ENCODE data around the gene PSME3IP1. TPM values are rescaled to one million over a fixed set of nuclear protein-coding genes. Genes with fewer than 3 reads are reported as not detected.

The PSME3IP1 gene
- total RNA-seq, 1 donor from 2014 or later, result 105 TPM

GRCh38 chr16:57137043-57137442 is 48.8 kb downstream of the PSME3IP1 start:
- H3K4me1 Mint-ChIP-seq, result peaks cover 7% of the 10 kb centered on the region
- TF ChIP-seq CTCF (IDR thresholded peaks at IDR 0.05; ENCODE audit: unreplicated experiment), result no peak
- H3K36me3 Mint-ChIP-seq, result no peaks in the 10 kb centered on the region
- H3K27me3 Mint-ChIP-seq (ENCODE audit: low read depth), result no peaks in the 10 kb centered on the region
- DNase-seq (ENCODE audit: low spot score in 2 of 2, unreplicated experiment in 2 of 2), result no peak
- H3K9me3 Mint-ChIP-seq, result no peaks in the 10 kb centered on the region
- no peak overlapping the region for H3K27ac Mint-ChIP-seq
- no peak overlapping the region for H3K4me3 Mint-ChIP-seq

- Mint-ChIP-seq H3K4me3 (no peak overlapping the region), H3K27me3 (ENCODE audit: low read depth) (no peaks in the 10 kb centered on the region), H3K36me3 (peaks cover 6% of the 10 kb centered on the region), H3K4me1 (peaks cover 5% of the 10 kb centered on the region), H3K9me3 (no peaks in the 10 kb centered on the region), H3K27ac (no peak overlapping the region)
- no peak for DNase-seq (ENCODE audit: low spot score in 2 of 2, unreplicated experiment in 2 of 2)
- TF ChIP-seq CTCF (IDR thresholded peaks at IDR 0.05; ENCODE audit: unreplicated experiment), result no peak
These were observed 50.9 kb downstream of the PSME3IP1 start for GRCh38 chr16:57134982-57135381.

GRCh38 chr16:57133886-57134285 is 52.0 kb downstream of the PSME3IP1 start:
- H3K27ac Mint-ChIP-seq, result no peak overlapping the region

GRCh38 chr16:57133031-57133430 is 52.8 kb downstream of the PSME3IP1 start:
- no peak for TF ChIP-seq CTCF (IDR thresholded peaks at IDR 0.05; ENCODE audit: unreplicated experiment)
- no peak overlapping the region for H3K4me3 Mint-ChIP-seq
- H3K27me3 Mint-ChIP-seq (ENCODE audit: low read depth), result no peaks in the 10 kb centered on the region
- DNase-seq (ENCODE audit: low spot score in 2 of 2, unreplicated experiment in 2 of 2), result no peak
- H3K9me3 Mint-ChIP-seq, result no peaks in the 10 kb centered on the region
- peaks cover 6% of the 10 kb centered on the region for H3K36me3 Mint-ChIP-seq
- no peak overlapping the region for H3K27ac Mint-ChIP-seq
- H3K4me1 Mint-ChIP-seq, result peaks cover 3% of the 10 kb centered on the region

More at GRCh38 chr16:57133886-57134285, 52.0 kb downstream of the PSME3IP1 start:
- no peak for DNase-seq (ENCODE audit: low spot score in 2 of 2, unreplicated experiment in 2 of 2)
- TF ChIP-seq CTCF (IDR thresholded peaks at IDR 0.05; ENCODE audit: unreplicated experiment), result no peak
- Mint-ChIP-seq H3K4me1 (peaks cover 4% of the 10 kb centered on the region), H3K36me3 (peaks cover 6% of the 10 kb centered on the region), H3K27me3 (ENCODE audit: low read depth) (no peaks in the 10 kb centered on the region), H3K4me3 (no peak overlapping the region), H3K9me3 (no peaks in the 10 kb centered on the region)

GRCh38 chr16:57132470-57132869 is 53.4 kb downstream of the PSME3IP1 start:
- no peaks in the 10 kb centered on the region for H3K27me3 Mint-ChIP-seq (ENCODE audit: low read depth)
- TF ChIP-seq CTCF (IDR thresholded peaks at IDR 0.05; ENCODE audit: unreplicated experiment), result no peak
- no peak for DNase-seq (ENCODE audit: low spot score in 2 of 2, unreplicated experiment in 2 of 2)
- no peak overlapping the region for H3K4me3 Mint-ChIP-seq
- no peaks in the 10 kb centered on the region for H3K9me3 Mint-ChIP-seq
- no peak overlapping the region for H3K27ac Mint-ChIP-seq
- H3K36me3 Mint-ChIP-seq, result peaks cover 10% of the 10 kb centered on the region
- H3K4me1 Mint-ChIP-seq, result peaks cover 3% of the 10 kb centered on the region

Measured in mesothelial cell of epicardium (in vitro differentiated cells).